WI38 (cell line): ENCODE measurements around the gene CDYL.

Source experiments
- H3K4me3 ChIP-seq: 2 replicates; pipeline ENCODE4 v1.5.1; 2011; ENCODE audit warnings: low read depth, mild to moderate bottlenecking, control low read depth, low read length
- CTCF ChIP-seq: IDR thresholded peaks from 2 replicates; pipeline ENCODE4 v1.5.1; 2012; ENCODE audit warnings: low read depth, mild to moderate bottlenecking, control low read depth, low read length

The CDYL gene

DNA sequence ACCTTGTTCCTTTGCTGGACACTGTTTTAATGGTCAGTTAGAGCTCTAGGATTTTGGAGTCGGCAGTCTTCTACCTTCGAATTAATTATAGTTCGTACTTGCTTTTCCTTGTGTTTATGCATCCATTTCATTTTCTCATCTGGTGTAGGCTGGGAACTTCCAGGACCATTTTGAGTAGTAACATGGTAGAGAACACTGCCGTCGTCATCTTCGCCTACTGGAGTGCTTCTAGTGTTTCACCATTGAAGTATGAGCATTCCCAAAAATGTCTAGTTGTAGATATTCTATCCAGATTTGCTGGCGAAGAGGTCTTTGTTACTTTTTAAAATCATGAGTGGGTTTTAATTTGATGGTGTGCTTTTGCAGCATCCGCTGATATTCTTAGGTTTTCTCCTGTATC lies 36.9 kb downstream of the CDYL start:
- no peak overlapping the region for H3K4me3 ChIP-seq
- TF ChIP-seq CTCF = no peak

- TF ChIP-seq CTCF = no peak
- no peak overlapping the region for H3K4me3 ChIP-seq
Measured at GRCh38 chr6:4814212-4814611, 38.0 kb downstream of the CDYL start.

DNA sequence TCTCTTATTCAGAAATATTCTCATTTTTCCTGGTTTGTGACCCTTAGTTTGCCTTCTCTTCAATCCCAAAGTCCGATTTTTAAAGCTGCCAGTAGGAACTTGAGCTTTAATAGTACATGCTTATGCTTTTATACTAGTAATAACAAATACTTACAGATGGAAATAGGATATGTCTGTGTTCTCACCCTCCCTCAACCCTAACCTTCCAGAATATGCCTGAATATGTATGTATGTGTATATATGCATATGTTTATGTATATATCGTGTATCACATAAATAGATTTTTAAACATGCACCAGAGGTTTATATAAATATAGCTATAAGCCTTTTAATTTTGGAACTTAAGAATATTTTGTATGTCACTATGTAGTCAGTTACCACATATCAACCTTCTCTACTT lies 38.8 kb downstream of the CDYL start:
- no peak overlapping the region for H3K4me3 ChIP-seq
- no peak for TF ChIP-seq CTCF

DNA sequence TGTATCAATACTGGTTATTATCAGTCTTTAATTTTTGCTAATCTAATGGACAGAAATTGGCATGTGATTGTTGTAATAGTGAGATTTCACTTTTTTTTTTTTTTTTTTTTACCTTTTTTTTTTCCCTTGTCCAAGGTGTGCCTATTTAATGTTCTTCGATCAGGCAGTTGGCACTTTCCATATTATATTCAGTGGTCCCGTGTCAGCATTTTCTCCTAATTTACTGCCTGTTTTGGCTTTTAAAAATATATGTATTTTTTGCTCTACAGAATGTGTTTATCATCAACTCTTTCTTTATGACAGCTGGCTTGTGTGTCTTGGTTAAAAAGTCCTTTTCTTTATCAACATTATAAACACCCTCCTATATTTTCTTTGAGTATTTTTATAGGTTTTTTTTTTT lies 39.4 kb downstream of the CDYL start:
- no peak overlapping the region for H3K4me3 ChIP-seq
- no peak for TF ChIP-seq CTCF

DNA sequence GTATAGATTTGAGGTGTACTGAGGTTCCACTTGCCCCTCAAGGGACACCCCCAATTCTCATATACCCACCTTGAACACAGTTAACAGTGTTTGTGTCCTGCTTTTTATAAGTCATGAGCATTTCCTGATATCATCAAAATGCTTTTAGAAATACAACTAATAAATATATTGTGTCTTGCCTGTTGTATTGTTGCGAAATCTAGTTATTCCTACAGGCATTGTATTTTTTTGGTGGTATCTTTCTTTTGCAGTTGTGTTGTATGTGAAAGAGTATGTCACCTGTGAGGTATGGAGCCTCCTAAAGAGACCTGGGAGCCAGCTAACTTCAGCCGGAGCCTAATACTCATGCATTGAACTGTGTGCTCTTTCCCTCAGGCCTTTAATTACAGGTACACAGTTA lies 40.7 kb downstream of the CDYL start:
- H3K4me3 ChIP-seq = no peak overlapping the region
- TF ChIP-seq CTCF = no peak

DNA sequence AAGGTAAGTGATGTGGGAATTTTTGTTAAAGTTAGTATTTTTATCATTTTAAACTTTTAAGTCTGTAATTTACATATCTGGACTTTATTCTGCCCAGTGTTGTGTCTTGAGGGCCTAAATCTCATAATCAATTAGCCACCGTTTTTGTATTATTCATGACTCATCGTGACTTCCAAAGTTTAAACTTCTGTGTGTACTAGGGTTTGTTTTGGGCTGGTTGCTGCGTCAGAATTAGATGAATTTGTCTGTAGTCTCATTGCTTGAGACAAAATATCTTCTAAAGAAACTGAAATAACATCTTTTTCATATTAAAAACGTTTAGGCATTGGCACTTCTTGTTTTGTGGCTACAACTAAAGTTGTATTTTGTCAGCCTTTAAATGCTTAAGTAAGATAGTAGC lies 41.3 kb downstream of the CDYL start:
- TF ChIP-seq CTCF = no peak

DNA sequence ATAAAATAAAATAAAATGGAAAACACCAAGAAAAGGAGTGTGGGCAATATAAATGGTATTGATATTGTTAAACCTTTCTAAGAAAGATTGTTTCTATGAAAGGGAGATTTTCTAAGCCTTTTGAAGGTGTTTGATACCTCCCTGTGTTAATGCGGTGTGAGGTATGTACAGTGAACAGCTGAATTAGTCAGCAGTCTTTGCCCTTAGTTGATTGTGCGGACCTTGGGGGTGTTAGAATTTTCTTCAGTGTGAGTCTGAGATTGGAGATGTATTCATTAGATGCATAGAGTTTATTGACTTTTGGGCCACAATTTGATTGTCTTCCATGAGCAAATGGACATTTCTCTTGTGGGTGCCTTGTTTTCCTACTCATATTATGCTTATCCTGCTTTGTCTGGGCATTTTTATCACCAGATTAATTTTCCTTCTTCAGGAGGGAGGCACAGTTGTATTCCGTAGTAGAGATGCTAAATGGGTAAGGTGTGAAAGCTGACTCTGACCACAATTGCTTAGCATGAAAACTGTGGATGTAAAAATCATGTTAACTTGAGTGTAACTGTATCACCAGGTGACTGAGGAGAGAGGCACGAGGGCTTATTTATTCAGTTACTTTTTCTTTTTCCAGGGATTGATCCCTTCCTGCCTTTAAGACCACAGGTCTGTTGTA lies 42.2 kb downstream of the CDYL start:
- no peak overlapping the region for H3K4me3 ChIP-seq
- TF ChIP-seq CTCF = no peak

More for the DNA sequence above, 41.3 kb downstream of the CDYL start:
- H3K4me3 ChIP-seq = no peak overlapping the region
